T-helper 22 cell (primary cell): ENCODE data around the gene RNF182.
"Not testable (repeated sequence)": the region's sequence is repeated elsewhere in the genome, so short reads cannot be mapped to it uniquely, and the experiment has no call there.

ENCODE experiments used
- DNase-seq: peaks from one replicate; pipeline ENCODE4 v3.0.0-alpha.2; 2020; ENCODE audit warnings: low read depth

The RNF182 gene

GRCh38 chr6:13917141-13917540, 7.6 kb upstream of the RNF182 start:
- no peak for DNase-seq

- no peak for DNase-seq
Measured at GRCh38 chr6:13918686-13919250, 6.0 kb upstream of the RNF182 start.

- DNase-seq, result no peak
Measured at GRCh38 chr6:13919861-13920260, 4.9 kb upstream of the RNF182 start.

GRCh38 chr6:13920552-13920951, 4.2 kb upstream of the RNF182 start:
- no peak for DNase-seq

GRCh38 chr6:13922750-13923149, 2.0 kb upstream of the RNF182 start:
- no peak for DNase-seq

- no peak for DNase-seq
Measured at GRCh38 chr6:13923527-13924145, 1.1 kb upstream of the RNF182 start.

- DNase-seq, result peak; percentile 25
Measured at GRCh38 chr6:13924146-13924948, 405 bp upstream of the RNF182 start.

- no peak for DNase-seq
Measured at GRCh38 chr6:13926378-13926777, 1.6 kb downstream of the RNF182 start.

GRCh38 chr6:13927203-13927602, 2.5 kb downstream of the RNF182 start:
- no peak for DNase-seq

- DNase-seq, result no peak
Measured at GRCh38 chr6:13929196-13929595, 4.4 kb downstream of the RNF182 start.

GRCh38 chr6:13931797-13932402, 7.1 kb downstream of the RNF182 start:
- no peak for DNase-seq

GRCh38 chr6:13932785-13933184, 8.0 kb downstream of the RNF182 start:
- DNase-seq, result no peak

- DNase-seq, result no peak
Measured at GRCh38 chr6:13934721-13935120, 10.0 kb downstream of the RNF182 start.

- DNase-seq, result no peak
Measured at GRCh38 chr6:13935190-13935880, 10.6 kb downstream of the RNF182 start.

- not testable (repeated sequence) for DNase-seq
Measured at GRCh38 chr6:13935881-13936261, 11.1 kb downstream of the RNF182 start.

GRCh38 chr6:13941902-13942301, 17.1 kb downstream of the RNF182 start:
- DNase-seq, result no peak

GRCh38 chr6:13943943-13944342, 19.2 kb downstream of the RNF182 start:
- no peak for DNase-seq

GRCh38 chr6:13946506-13946905, 21.8 kb downstream of the RNF182 start:
- no peak for DNase-seq

GRCh38 chr6:13947611-13948178, 22.9 kb downstream of the RNF182 start:
- DNase-seq, result no peak

- DNase-seq, result no peak
Measured at GRCh38 chr6:13952101-13952500, 27.3 kb downstream of the RNF182 start.

GRCh38 chr6:13953061-13953705, 28.4 kb downstream of the RNF182 start:
- DNase-seq, result no peak
